Astrocyte of the cerebellum (primary cell): ENCODE data around the gene MLLT1.
"Not testable (repeated sequence)": the region's sequence is repeated elsewhere in the genome, so short reads cannot be mapped to it uniquely, and the experiment has no call there.

ENCODE experiments used
- DNase-seq: peaks from one replicate; pipeline ENCODE4 v3.0.0-alpha.2; 2011; ENCODE audit warnings: low read depth
- H3K4me3 ChIP-seq: 2 replicates; pipeline ENCODE4 v1.5.1; 2011; ENCODE audit warnings: mild to moderate bottlenecking, low read depth, low read length, moderate library complexity
- CTCF ChIP-seq: IDR thresholded peaks from 2 replicates; pipeline ENCODE4 v1.5.1; 2012; ENCODE audit warnings: low read length, low read depth, moderate library complexity, mild to moderate bottlenecking; ENCODE audit errors: missing control alignments
- in situ Hi-C: cut with HindIII; loops from 2 replicates; pipeline ENCODE4 v1.10.0; 2017; ENCODE audit warnings: low sequenced_read_pairs

MLLT1 gene

GRCh38 chr19:6318772-6319171, 39.0 kb upstream of the MLLT1 start:
- in situ Hi-C loops = no loop called here
- no peak for TF ChIP-seq CTCF
- no peak for DNase-seq
- no peak overlapping the region for H3K4me3 ChIP-seq

- DNase-seq, H3K4me3 ChIP-seq, in situ Hi-C loops: not testable (repeated sequence)
Measured at GRCh38 chr19:6315646-6316045, 35.9 kb upstream of the MLLT1 start.

- DNase-seq = no peak
- TF ChIP-seq CTCF = no peak
- H3K4me3 ChIP-seq = no peak overlapping the region
- in situ Hi-C loops = no loop called here
Measured at GRCh38 chr19:6313398-6313969, 33.7 kb upstream of the MLLT1 start.

- no peak for TF ChIP-seq CTCF
Measured at GRCh38 chr19:6312018-6312417, 32.2 kb upstream of the MLLT1 start.

GRCh38 chr19:6298413-6298812, 18.6 kb upstream of the MLLT1 start:
- H3K4me3 ChIP-seq = no peak overlapping the region
- no peak for TF ChIP-seq CTCF
- DNase-seq = no peak
- in situ Hi-C loops = loop anchor here (5.0 kb wide), 1 partner anchor 261 kb away; no protein-coding TSS in a partner anchor

More at GRCh38 chr19:6312018-6312417, 32.2 kb upstream of the MLLT1 start:
- H3K4me3 ChIP-seq = no peak overlapping the region
- in situ Hi-C loops = no loop called here
- DNase-seq = no peak

GRCh38 chr19:6297202-6297601, 17.4 kb upstream of the MLLT1 start:
- no peak for TF ChIP-seq CTCF
- in situ Hi-C loops = loop anchor here (5.0 kb wide), 1 partner anchor 260 kb away; no protein-coding TSS in a partner anchor
- no peak for DNase-seq
- no peak overlapping the region for H3K4me3 ChIP-seq

GRCh38 chr19:6292006-6292405, 12.2 kb upstream of the MLLT1 start:
- no peak overlapping the region for H3K4me3 ChIP-seq
- in situ Hi-C loops = no loop called here
- DNase-seq = no peak
- TF ChIP-seq CTCF = no peak
